DOHH2 (cell line): ENCODE results near the gene MGAT5.

ENCODE experiments used
- EZH2phosphoT487 ChIP-seq: fragments of 200-600 bp; sonication (generic); IDR thresholded peaks from 2 replicates; pipeline ENCODE4 v1.6.1; 2017; ENCODE audit warnings: borderline replicate concordance, mild to moderate bottlenecking, antibody characterized with exemption, low read length, moderate library complexity, mixed read lengths
- TF ChIP-seq, protein P1 (sequence below): fragments of 200-600 bp; sonication (generic); IDR thresholded peaks from one replicate; pipeline ENCODE4 v1.5.1; 2014; ENCODE audit warnings: antibody characterized with exemption, mild to moderate bottlenecking, low read depth, low read length; ENCODE audit not compliant: poor library complexity, severe bottlenecking

DNA sequence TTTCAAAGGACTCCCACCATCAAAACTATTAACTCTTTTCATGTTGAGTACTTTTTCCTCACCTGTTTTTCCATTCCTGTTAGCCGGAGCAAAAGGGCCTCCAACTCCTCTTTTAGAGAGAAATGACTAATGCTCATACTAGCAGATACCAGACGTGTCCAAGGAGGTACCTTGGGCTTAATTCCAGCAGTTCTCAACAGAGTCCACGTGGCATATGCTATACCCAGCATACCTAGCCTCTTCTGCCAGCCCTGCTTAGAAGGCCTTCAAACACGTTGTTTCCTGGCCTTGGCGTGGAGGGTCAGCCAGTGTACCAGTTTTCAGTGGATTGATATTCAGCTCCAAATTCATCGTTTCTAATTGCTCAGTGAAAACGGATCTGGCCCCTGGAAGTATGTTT lies 123.9 kb downstream of the MGAT5 start:
- TF ChIP-seq EZH2phosphoT487, result no peak
- TF ChIP-seq, protein P1, sequence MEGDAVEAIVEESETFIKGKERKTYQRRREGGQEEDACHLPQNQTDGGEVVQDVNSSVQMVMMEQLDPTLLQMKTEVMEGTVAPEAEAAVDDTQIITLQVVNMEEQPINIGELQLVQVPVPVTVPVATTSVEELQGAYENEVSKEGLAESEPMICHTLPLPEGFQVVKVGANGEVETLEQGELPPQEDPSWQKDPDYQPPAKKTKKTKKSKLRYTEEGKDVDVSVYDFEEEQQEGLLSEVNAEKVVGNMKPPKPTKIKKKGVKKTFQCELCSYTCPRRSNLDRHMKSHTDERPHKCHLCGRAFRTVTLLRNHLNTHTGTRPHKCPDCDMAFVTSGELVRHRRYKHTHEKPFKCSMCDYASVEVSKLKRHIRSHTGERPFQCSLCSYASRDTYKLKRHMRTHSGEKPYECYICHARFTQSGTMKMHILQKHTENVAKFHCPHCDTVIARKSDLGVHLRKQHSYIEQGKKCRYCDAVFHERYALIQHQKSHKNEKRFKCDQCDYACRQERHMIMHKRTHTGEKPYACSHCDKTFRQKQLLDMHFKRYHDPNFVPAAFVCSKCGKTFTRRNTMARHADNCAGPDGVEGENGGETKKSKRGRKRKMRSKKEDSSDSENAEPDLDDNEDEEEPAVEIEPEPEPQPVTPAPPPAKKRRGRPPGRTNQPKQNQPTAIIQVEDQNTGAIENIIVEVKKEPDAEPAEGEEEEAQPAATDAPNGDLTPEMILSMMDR, result no peak
